NCI-H2107 treated with DMSO at 0.1 percent for 48 hours (cell line): ENCODE measurements around the gene RBMS2.
A peak's percentile ranks its signal among the peaks of the same experiment; 100 is the strongest.
"Not testable (repeated sequence)": the region's sequence is repeated elsewhere in the genome, so short reads cannot be mapped to it uniquely, and the experiment has no call there.

Experiments used
- DNase-seq: peaks from one replicate; lab custom pipeline; 2025; ENCODE audit not compliant: unreplicated experiment; lab: John Stamatoyannopoulos, UW

RBMS2 gene

GRCh38 chr12:56521590-56522371 is at the start of gene RBMS2:
Gene RBMS2, plus strand, starts transcription at chr12:56521820. Its CDS starts 204 bp downstream, at chr12:56522024.
- peak; percentile 76 for DNase-seq

DNA sequence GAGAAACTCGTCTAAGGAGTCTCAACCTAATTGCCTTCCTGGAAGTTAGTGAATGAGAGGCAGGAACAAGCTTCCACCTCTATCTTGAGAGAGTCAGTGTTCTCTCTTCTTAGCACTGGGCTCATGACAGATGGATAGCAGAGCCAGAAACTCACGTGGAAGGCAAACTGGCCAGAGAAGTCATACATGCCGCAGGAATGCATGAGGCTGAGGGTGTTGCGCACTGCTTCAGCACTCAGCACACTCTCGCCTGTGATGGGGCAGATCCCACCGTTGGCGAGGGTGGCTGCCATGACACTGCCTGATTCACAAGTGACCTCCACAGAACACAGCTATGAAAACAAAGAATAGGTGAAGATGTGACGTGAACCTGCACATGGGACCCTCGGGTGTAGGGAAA is 47.2 kb upstream of the RBMS2 start:
- DNase-seq = no peak

DNA sequence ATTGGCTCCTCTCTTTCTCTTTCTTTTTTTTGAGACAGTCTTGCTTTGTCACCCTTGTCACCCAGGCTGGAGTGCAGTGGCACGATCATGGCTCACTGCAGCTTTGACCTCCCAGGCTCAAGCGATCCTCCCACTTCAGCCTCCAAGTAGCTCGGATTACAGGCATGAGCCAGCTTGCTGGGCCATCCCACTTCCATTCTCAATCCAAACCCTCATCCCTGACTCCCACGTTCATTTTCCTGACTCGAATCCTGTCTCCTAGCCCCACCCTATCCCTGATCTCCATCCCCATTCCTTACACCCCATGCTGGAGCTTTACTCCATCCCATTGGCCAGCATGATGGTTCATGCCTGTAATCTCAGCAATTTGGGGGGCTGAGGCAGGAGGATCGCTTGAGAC is 45.5 kb upstream of the RBMS2 start:
- DNase-seq = no peak

GRCh38 chr12:56476972-56477432 is 44.6 kb upstream of the RBMS2 start:
- DNase-seq = peak; percentile 46

DNA sequence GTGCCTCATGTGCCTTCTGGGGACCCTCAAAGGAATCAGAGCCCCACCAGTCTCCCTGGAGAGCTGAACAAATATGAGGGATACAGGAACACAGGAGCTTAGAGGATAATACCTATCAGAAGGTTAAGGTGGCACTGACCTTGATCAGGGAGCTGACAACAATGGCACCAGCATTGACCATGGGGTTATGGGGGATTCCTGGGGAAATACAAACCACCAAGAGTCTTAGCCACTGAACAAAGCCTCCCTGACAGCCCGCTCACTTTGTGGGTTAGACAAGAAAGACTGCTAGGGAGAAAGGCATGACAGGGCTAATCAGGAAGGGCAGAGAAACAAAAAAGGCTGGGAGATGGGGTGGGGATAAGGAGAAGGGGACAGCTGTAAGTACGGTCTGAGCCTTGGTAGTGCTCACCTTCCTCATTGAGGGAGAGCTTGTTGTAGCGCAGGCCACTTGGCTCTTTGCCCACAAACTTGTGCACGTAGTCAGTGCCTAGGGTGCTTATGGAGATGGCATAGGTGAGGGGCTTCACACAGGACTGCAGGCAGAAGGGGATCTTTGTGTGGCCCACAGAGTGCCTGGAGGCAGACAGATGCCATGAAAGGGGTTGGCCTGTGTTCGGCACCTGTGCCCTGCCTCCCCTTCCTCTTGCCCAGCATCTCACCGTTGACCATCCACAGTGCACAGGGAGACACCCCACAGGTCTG is 43.9 kb upstream of the RBMS2 start:
- no peak for DNase-seq

DNA sequence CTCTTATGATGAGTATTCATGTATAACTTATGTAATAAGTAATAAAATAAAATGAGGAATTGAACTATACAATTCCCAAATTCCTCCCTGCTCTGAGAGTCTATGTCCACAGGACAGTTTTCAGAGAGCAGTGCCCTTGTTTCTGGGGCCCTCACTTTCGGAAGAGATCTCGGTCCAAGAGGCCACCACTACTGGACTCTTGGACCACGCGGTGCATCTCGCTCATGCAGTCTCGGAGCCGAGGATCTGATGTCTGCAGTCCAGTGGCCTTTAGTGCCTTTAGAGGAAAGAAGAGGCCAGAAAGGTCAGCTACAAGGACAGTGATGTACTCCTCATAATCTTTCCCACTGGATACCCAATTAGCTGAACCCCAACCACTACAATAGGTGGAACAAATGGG is 42.0 kb upstream of the RBMS2 start:
- DNase-seq = no peak

DNA sequence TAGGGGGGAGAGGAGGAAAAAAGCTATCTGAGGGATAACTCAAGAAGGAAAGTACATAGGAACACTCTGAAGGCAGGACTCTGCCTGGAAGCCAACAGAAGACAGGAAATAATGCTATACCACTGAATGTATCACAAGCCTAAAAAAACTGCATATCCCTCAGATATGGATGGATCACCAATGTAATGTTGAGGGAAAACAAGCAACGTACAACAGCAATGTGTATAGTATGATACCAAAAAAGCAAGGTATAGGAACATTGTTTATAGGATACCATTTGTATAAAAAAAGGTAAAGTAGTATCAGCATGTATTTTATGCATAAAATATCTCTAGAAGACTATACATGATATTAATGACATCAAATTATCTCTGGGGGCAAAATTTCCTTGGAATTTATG is 37.1 kb upstream of the RBMS2 start:
- DNase-seq = no peak

- DNase-seq = no peak
Observed at GRCh38 chr12:56486694-56487093, 34.9 kb upstream of the RBMS2 start.

GRCh38 chr12:56487448-56488040 is 34.1 kb upstream of the RBMS2 start:
- DNase-seq = peak; percentile 17

- peak; percentile 87 for DNase-seq
Observed at GRCh38 chr12:56488041-56488955, 33.3 kb upstream of the RBMS2 start, which contains the start of gene GLS2. Gene GLS2, minus strand, starts transcription at chr12:56488161. Its CDS starts 43 bp downstream, at chr12:56488118.

DNA sequence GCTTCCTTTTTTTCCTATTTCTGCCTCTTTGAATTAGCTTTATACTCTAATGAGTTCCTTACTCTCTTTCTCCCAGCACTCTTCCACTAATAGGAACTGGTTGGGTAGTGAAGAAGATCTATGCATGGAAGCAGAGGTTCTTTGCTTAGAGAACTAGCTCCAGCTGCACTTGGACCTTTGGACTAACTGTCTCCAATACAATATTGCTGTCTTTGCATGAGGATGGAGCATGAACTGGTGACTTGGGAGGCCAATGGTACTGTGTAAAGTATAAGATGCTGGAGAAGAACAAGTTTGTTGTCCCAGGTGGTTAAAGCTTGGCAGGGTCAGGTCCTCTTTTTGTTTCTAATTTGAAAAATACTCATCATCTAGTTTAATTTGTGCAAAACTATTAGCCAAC is 31.3 kb upstream of the RBMS2 start:
- no peak for DNase-seq

DNA sequence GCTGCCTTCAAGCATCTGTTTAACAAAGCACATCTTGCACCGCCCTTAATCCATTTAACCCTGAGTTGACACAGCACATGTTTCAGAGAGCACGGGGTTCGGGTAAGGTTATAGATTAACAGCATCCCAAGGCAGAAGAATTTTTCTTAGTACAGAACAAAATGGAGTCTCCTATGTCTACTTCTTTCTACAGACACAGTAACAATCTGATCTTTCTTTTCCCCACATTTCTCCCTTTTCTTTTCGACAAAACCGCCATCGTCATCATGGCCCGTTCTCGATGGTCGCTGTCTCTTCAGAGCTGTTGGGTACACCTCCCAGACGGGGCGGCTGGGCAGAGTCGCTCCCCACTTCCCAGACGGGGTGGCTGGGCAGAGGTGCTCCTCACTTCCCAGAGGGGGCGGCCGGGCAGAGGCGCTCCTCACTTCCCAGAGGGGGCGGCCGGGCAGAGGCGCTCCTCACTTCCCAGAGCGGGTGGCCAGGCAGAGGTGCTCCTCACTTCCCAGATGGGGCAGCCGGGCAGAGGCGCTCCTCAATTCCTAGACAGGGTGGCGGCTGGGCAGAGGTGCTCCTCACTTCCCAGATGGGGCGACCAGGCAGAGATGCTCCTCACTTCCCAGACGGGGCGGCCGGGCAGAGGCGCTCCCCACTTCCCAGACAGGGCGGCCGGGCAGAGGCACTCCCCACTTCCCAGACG is 28.1 kb upstream of the RBMS2 start:
- not testable (repeated sequence) for DNase-seq

DNA sequence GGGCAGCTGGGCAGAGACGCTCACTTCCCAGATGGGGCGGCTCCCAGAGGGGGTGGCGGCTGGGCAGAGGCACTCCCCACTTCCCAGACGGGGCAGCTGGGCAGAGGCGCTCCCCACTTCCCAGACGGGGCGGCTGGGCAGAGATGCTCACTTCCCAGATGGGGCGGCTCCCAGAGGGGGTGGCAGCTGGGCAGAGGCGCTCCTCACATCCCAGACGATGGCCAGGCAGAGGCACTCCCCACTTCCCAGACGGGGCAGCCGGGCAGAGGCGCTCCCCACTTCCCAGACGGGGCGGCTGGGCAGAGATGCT is 27.6 kb upstream of the RBMS2 start:
- DNase-seq = not testable (repeated sequence)

- not testable (repeated sequence) for DNase-seq
Observed at GRCh38 chr12:56494481-56494880, 27.1 kb upstream of the RBMS2 start.

- not testable (repeated sequence) for DNase-seq
Observed at GRCh38 chr12:56496704-56497103, 24.9 kb upstream of the RBMS2 start.

GRCh38 chr12:56498126-56498902 is 23.3 kb upstream of the RBMS2 start:
- not testable (repeated sequence) for DNase-seq

DNA sequence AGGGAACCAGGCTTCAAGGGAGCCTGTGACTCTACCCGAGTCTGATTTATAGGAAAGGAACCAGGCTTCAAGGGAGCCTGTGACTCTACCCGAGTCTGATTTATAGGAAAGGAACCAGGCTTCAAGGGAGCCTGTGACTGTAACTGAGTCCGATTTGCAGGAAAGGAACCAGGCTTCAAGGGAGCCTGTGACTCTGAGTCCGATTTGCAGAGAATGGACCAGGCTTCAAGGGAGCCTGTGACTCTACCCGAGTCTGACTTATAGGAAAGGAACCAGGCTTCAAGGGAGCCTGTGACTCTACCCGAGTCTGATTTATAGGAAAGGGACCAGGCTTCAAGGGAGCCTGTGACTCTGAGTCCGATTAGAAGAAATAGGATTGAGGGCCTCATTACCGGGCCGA is 22.2 kb upstream of the RBMS2 start:
- not testable (repeated sequence) for DNase-seq

DNA sequence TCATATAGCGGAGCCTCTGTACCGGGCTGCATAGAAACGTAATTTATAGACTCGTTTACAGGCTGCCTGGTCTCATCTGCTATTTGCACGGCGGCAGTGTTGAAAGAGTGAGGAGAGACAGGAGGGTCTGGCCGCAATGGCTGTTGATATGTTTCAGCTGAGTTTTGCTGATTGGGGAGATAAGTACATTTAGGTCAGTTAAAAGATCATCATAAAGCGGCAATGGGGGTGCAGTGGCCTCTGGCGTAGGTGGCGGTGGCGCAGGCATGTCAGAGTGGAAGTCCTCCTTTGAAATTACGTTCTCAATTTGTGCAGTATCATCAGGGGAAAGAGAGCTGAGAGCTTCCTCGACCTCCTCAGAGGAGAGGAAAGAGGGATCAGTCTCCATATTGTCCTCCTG is 21.7 kb upstream of the RBMS2 start:
- not testable (repeated sequence) for DNase-seq

DNA sequence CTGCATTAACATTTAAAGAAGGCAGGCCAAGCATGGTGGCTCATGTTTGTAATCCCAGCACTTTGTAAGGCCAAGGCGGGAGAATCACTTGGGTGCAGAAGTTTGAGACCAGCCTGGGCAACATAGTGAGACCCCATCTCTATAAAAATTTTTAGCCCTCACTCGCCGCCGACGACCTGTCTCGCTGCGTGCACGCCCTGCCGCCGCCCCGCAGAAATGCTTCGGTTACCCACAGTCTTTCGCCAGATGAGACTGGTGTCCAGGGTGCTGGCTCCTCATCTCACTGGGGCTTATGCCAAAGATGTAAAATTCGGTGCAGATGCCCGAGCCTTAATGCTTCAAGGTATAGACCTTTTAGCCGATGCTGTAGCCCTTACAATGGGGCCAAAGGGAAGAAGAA is 10.8 kb upstream of the RBMS2 start:
- no peak for DNase-seq

GRCh38 chr12:56514014-56514318 is 7.7 kb upstream of the RBMS2 start:
- DNase-seq = not testable (repeated sequence)
